Endothelial cell of umbilical vein (primary cell): ENCODE results near the gene PHACTR1. TPM values are rescaled to one million over a fixed set of nuclear protein-coding genes. Genes with fewer than 3 reads are reported as not detected.

ENCODE experiments used
- BruUV-seq: library from RNA; stranded (reverse); fragments of 400-500 nt; replicated peaks from 2 replicates; lab custom pipeline; 2021; lab: Mats Ljungman, UMichigan
- CTCF ChIA-PET: fragments of 300-600, 350-600 bp; sonication (Branson Sonifier 250); formaldehyde crosslinking; loops from one replicate; lab custom pipeline; 2021; ENCODE audit warnings: antibody characterized with exemption, inconsistent platforms; lab: Charles Lee
- POLR2A ChIA-PET: fragments of 300-600, 350-600 bp; sonication (Branson Sonifier 250); formaldehyde crosslinking; loops from one replicate; lab custom pipeline; 2021; ENCODE audit warnings: antibody characterized with exemption, inconsistent platforms; lab: Charles Lee
- DNase-seq: peaks from one replicate; pipeline ENCODE4 v3.0.0-alpha.2; 2011; ENCODE audit warnings: low read depth, low spot score
- FAIRE-seq: peaks from 2 replicates; lab custom pipeline; 2011; peaks lifted over from hg19 to GRCh38; lab: Jason Lieb, UNC
- H2AFZ ChIP-seq: 2 replicates; pipeline ENCODE4 v1.6.0; 2012; ENCODE audit warnings: low read depth, low read length, control low read depth, inconsistent platforms
- H3K27ac ChIP-seq: 2 replicates; pipeline ENCODE4 v1.5.1; 2011; ENCODE audit warnings: low read depth, mild to moderate bottlenecking, control low read depth, low read length, moderate library complexity; ENCODE audit not compliant: insufficient read depth
- H3K27me3 ChIP-seq, 2 experiments: 2 replicates each; pipeline versions ENCODE4 v1.6.0 to v1.6.1; 2011; ENCODE audit warnings: low read length in 2 of 2, mixed read lengths in 1 of 2; ENCODE audit not compliant: control insufficient read depth in 2 of 2, insufficient read depth in 2 of 2
- H3K36me3 ChIP-seq, 2 experiments: 2 replicates in 1 of 2; 3 replicates in 1 of 2; pipeline ENCODE4 v1.5.1; 2011; ENCODE audit warnings: low read length in 2 of 2, mild to moderate bottlenecking in 1 of 2, moderate library complexity in 1 of 2; ENCODE audit not compliant: control insufficient read depth in 2 of 2, insufficient read depth in 2 of 2; ENCODE audit errors: extremely low read depth in 1 of 2
- H3K4me1 ChIP-seq: 3 replicates; pipeline ENCODE4 v1.5.1; 2011; ENCODE audit warnings: mild to moderate bottlenecking, low read length; ENCODE audit not compliant: control insufficient read depth, insufficient read depth; ENCODE audit errors: extremely low read depth
- H3K4me2 ChIP-seq: 2 replicates; pipeline ENCODE4 v1.6.1; 2011; ENCODE audit warnings: low read length, control low read depth, mixed read lengths; ENCODE audit not compliant: insufficient read depth
- H3K4me3 ChIP-seq, 3 experiments: fragments of 200-600 bp in 1 of 3; sonication (generic), shearing (Covaris generic) in 1 of 3; replicated peaks in 1 of 3; 2 replicates each; pipeline ENCODE4 v1.5.1; 2011 to 2016; ENCODE audit warnings: control low read depth in 3 of 3, low read length in 3 of 3, mild to moderate bottlenecking in 2 of 3, inconsistent platforms in 1 of 3, low read depth in 1 of 3, moderate library complexity in 1 of 3; ENCODE audit not compliant: insufficient read depth in 1 of 3
- H3K79me2 ChIP-seq: 2 replicates; pipeline ENCODE4 v1.6.0; 2012; ENCODE audit warnings: low read length, inconsistent platforms; ENCODE audit not compliant: control insufficient read depth, insufficient read depth
- H3K9ac ChIP-seq: replicated peaks from 2 replicates; pipeline ENCODE3; 2011; ENCODE audit warnings: low read length, control low read depth; ENCODE audit not compliant: insufficient read depth; ENCODE audit errors: extremely low read depth
- H3K9me1 ChIP-seq: replicated peaks from 3 replicates; pipeline ENCODE4 v1.6.0; 2011; ENCODE audit warnings: mild to moderate bottlenecking, low read length; ENCODE audit not compliant: control insufficient read depth, insufficient read depth; ENCODE audit errors: extremely low read depth
- H3K9me3 ChIP-seq: replicated peaks from 2 replicates; pipeline ENCODE4 v1.5.1; 2012; ENCODE audit warnings: low read length, inconsistent platforms; ENCODE audit not compliant: control insufficient read depth, insufficient read depth
- H4K20me1 ChIP-seq: replicated peaks from 2 replicates; pipeline ENCODE3; 2011; ENCODE audit warnings: mild to moderate bottlenecking, low read length; ENCODE audit not compliant: control insufficient read depth, insufficient read depth; ENCODE audit errors: extremely low read depth
- EZH2 ChIP-seq: IDR thresholded peaks from 2 replicates; pipeline ENCODE4 v1.6.1; 2012; ENCODE audit warnings: borderline replicate concordance, low read depth, mild to moderate bottlenecking, moderate library complexity, low read length, inconsistent platforms; ENCODE audit not compliant: severe bottlenecking
- FOS ChIP-seq: IDR thresholded peaks from 2 replicates; pipeline ENCODE4 v1.6.1; 2011; ENCODE audit warnings: mild to moderate bottlenecking, low read length, moderate library complexity, borderline replicate concordance; ENCODE audit not compliant: insufficient read depth
- GATA2 ChIP-seq: IDR thresholded peaks from 2 replicates; pipeline ENCODE4 v1.7.0; 2011; ENCODE audit warnings: low read depth, mild to moderate bottlenecking, moderate library complexity, mixed read lengths, low read length; ENCODE audit not compliant: insufficient read length, insufficient read depth
- JUN ChIP-seq: IDR thresholded peaks from 2 replicates; pipeline ENCODE4 v1.6.1; 2011; ENCODE audit warnings: borderline replicate concordance, low read depth; ENCODE audit not compliant: insufficient read length, insufficient read depth
- MYC ChIP-seq: IDR thresholded peaks from one replicate; pipeline ENCODE4 v1.6.1; 2011; ENCODE audit warnings: mild to moderate bottlenecking, low read depth, low read length
- POLR2A ChIP-seq: IDR thresholded peaks from 2 replicates; pipeline ENCODE4 v1.6.1; 2012; ENCODE audit warnings: low read depth, mild to moderate bottlenecking, control low read depth, low read length
- POLR2AphosphoS5 ChIP-seq: IDR thresholded peaks from 2 replicates; pipeline ENCODE4 v1.6.1; 2012; ENCODE audit warnings: low read depth, mild to moderate bottlenecking, control low read depth, low read length, moderate library complexity; ENCODE audit not compliant: insufficient read depth
- dilution Hi-C: fragments of 300-500 bp; cut with MboI; formaldehyde crosslinking; loops from one replicate; pipeline ENCODE4 v1.15.0; 2019; ENCODE audit warnings: low sequenced_read_pairs; ENCODE audit not compliant: extremely low pct_ligation_motif_present
- intact Hi-C: fragments of 100-400 bp; cut with micrococcal nuclease; formaldehyde crosslinking; loops from one replicate; pipeline ENCODE4 v1.10.0; 2022
- polyA plus RNA-seq, 4 experiments: library from polyadenylated mRNA; depleted of rRNA in 3 of 4; stranded (reverse) in 3 of 4; unstranded in 1 of 4; fragments of >200 nt; gene quantifications; 2 replicates each; pipeline versions ENCODE4 v1.2.1 to v1.2.3, GENCODE V29; 2011 to 2012; ENCODE audit warnings: missing spikeins in 1 of 4
- total RNA-seq: library from RNA; stranded (reverse); gene quantifications from 2 replicates; pipeline ENCODE4 v1.2.3, GENCODE V29; 2021
- TF ChIP-seq, protein P1 (sequence below), 2 donors: IDR thresholded peaks; 1 replicate in 1 of 2; 2 replicates in 1 of 2; pipeline ENCODE4 v1.5.1; 2011; ENCODE audit warnings: low read length in 2 of 2, mild to moderate bottlenecking in 2 of 2, moderate library complexity in 2 of 2, control low read depth in 1 of 2, inconsistent platforms in 1 of 2, low read depth in 1 of 2; ENCODE audit not compliant: insufficient read depth in 1 of 2; ENCODE audit errors: extremely low read depth in 1 of 2
- TF ChIP-seq, protein P2 (sequence below): IDR thresholded peaks from 2 replicates; pipeline ENCODE4 v1.6.1; 2011; ENCODE audit not compliant: insufficient read depth, insufficient read length

PHACTR1 gene
- total and polyA plus RNA-seq, 2 donors (not counting 3 experiments of a cell fraction or from before 2014, with no cell fraction given) = 2.4 to 23.2 TPM

DNA sequence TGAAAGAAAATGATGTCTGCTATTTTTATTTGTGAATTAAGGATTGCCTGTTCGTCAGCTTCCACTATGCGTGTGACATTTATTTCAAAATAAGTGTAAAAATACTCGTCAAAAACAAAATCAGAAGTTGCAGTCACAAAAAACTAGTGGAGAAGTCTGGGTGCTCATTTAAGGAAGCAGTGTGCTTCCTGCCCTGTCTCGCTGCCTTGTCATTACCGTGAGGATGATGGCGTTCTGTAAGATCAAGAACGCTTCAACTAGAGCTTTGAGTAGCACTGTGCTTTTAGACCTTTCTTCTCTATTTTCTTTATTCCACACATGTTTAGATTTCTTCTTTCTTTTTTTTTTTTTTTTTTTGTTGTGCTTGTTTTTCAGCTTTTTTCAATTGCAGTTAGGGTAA is 424.8 kb downstream of the PHACTR1 start:
- Histone ChIP-seq H3K4me3 (no peak overlapping the region), H3K4me2 (no peak overlapping the region), H2AFZ (no peak overlapping the region), H3K9me1 (no peaks in the 10 kb centered on the region), H4K20me1 (no peaks in the 10 kb centered on the region), H3K36me3 (no peaks in the 10 kb centered on the region), H3K9me3 (no peaks in the 10 kb centered on the region), H3K9ac (no peak overlapping the region), H3K4me1 (no peaks in the 10 kb centered on the region), H3K27me3 (no peaks in the 10 kb centered on the region), H3K27ac (no peak overlapping the region), H3K79me2 (no peaks in the 10 kb centered on the region)
- POLR2A ChIA-PET = no interaction called here
- intact Hi-C loops (no loop called here), dilution Hi-C loops (no loop called here)
- TF ChIP-seq JUN (no peak), MYC (no peak), POLR2AphosphoS5 (no peak), POLR2A (no peak), EZH2 (no peak), GATA2 (no peak), FOS (no peak)
- TF ChIP-seq, protein P1, sequence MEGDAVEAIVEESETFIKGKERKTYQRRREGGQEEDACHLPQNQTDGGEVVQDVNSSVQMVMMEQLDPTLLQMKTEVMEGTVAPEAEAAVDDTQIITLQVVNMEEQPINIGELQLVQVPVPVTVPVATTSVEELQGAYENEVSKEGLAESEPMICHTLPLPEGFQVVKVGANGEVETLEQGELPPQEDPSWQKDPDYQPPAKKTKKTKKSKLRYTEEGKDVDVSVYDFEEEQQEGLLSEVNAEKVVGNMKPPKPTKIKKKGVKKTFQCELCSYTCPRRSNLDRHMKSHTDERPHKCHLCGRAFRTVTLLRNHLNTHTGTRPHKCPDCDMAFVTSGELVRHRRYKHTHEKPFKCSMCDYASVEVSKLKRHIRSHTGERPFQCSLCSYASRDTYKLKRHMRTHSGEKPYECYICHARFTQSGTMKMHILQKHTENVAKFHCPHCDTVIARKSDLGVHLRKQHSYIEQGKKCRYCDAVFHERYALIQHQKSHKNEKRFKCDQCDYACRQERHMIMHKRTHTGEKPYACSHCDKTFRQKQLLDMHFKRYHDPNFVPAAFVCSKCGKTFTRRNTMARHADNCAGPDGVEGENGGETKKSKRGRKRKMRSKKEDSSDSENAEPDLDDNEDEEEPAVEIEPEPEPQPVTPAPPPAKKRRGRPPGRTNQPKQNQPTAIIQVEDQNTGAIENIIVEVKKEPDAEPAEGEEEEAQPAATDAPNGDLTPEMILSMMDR (IDR thresholded peaks at IDR 0.05; ENCODE audit: extremely low read depth in 1 of 2, insufficient read depth in 1 of 2, low read depth in 1 of 2, low read length in 2 of 2) = no peak
- TF ChIP-seq, protein P2, sequence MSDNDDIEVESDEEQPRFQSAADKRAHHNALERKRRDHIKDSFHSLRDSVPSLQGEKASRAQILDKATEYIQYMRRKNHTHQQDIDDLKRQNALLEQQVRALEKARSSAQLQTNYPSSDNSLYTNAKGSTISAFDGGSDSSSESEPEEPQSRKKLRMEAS = no peak
- no TSS peak for BruUV-seq
- FAIRE-seq (no peak), DNase-seq (no peak)
- CTCF ChIA-PET = interaction anchor here (0.7 kb wide), 1 partner anchor 25 kb away, joined by 3 read pairs; no protein-coding TSS in a partner anchor
